Measurements from ENCODE around the gene ALK. TPM values are rescaled to one million over a fixed set of nuclear protein-coding genes. Genes with fewer than 3 reads are reported as not detected.

The ALK gene
- total RNA-seq, 2 experiments from 2014 or later = not detected

- CTCF ChIA-PET = no interaction called here
- H3K4me1 Mint-ChIP-seq (ENCODE audit: low read depth) = no peaks in the 10 kb centered on the region
- H3K36me3 Mint-ChIP-seq = no peaks in the 10 kb centered on the region
- POLR2A ChIA-PET = no interaction called here
- peaks cover 11% of the 10 kb centered on the region for H3K27me3 Mint-ChIP-seq
- no peak overlapping the region for H3K27ac Mint-ChIP-seq
- no peak overlapping the region for H3K4me3 Mint-ChIP-seq
- DNase-seq = no peak
- H3K9me3 Mint-ChIP-seq = no peaks in the 10 kb centered on the region
- intact Hi-C loops (cut with micrococcal nuclease) = no loop called here
These were observed 244.4 kb downstream of the ALK start for GRCh38 chr2:29676886-29677453.

DNA sequence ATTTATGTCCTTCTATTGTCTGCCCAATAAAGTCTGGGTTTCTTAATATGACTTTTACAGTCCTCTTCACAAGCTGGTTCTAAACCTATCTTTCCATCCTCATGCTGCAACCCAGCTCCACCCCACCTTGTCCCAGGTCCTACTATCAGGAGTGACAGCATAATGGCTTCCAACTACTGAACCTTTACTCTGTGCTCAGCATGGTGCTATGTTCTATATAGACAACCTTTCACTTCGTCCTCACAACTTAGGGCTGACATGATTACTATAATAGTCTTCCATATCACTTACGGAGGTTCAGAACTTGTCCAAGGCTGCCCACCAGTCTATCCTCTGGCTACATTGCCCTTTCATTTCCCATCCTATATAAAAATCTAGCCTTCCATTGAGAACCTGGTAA, 256.8 kb downstream of the ALK start:
- intact Hi-C loops (cut with micrococcal nuclease) = no loop called here
- ChIA-PET CTCF (no interaction called here), POLR2A (no interaction called here)
- H3K27me3 Mint-ChIP-seq = no peaks in the 10 kb centered on the region
- no peaks in the 10 kb centered on the region for H3K36me3 Mint-ChIP-seq
- H3K4me3 Mint-ChIP-seq = no peak overlapping the region
- H3K27ac Mint-ChIP-seq = no peak overlapping the region
- H3K9me3 Mint-ChIP-seq = peaks cover 2% of the 10 kb centered on the region
- no peak for DNase-seq
- H3K4me1 Mint-ChIP-seq (ENCODE audit: low read depth) = no peaks in the 10 kb centered on the region

GRCh38 chr2:29663268-29663667, 258.1 kb downstream of the ALK start:
- CTCF ChIA-PET = no interaction called here
- Mint-ChIP-seq H3K27me3 (no peaks in the 10 kb centered on the region), H3K9me3 (no peaks in the 10 kb centered on the region), H3K4me1 (ENCODE audit: low read depth) (no peaks in the 10 kb centered on the region), H3K27ac (no peak overlapping the region), H3K36me3 (no peaks in the 10 kb centered on the region), H3K4me3 (no peak overlapping the region)
- DNase-seq = no peak
- intact Hi-C loops (cut with micrococcal nuclease) = no loop called here
- POLR2A ChIA-PET = no interaction called here

DNA sequence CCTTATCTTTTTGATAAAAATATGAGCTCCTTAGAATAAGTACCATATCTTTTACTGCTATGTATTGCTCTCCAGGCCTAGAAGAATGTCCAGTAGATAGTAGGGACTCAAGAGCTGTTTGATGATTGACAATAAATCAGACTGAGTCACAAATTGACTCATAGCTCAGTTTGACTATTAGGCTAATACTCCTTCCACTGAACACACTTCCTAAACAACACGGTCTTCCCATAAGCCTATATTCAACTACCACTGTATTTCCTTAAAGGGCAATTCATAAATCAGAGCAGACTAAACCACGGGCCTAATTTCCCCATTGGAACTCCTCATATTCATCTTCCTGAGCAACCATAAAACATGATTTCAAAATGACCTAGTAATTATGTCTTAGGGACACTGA, 258.5 kb downstream of the ALK start:
- H3K9me3 Mint-ChIP-seq = no peaks in the 10 kb centered on the region
- H3K27me3 Mint-ChIP-seq = no peaks in the 10 kb centered on the region
- intact Hi-C loops (cut with micrococcal nuclease) = no loop called here
- no peak overlapping the region for H3K4me3 Mint-ChIP-seq
- POLR2A ChIA-PET = no interaction called here
- DNase-seq = no peak
- no peaks in the 10 kb centered on the region for H3K4me1 Mint-ChIP-seq (ENCODE audit: low read depth)
- H3K36me3 Mint-ChIP-seq = no peaks in the 10 kb centered on the region
- CTCF ChIA-PET = no interaction called here
- no peak overlapping the region for H3K27ac Mint-ChIP-seq

DNA sequence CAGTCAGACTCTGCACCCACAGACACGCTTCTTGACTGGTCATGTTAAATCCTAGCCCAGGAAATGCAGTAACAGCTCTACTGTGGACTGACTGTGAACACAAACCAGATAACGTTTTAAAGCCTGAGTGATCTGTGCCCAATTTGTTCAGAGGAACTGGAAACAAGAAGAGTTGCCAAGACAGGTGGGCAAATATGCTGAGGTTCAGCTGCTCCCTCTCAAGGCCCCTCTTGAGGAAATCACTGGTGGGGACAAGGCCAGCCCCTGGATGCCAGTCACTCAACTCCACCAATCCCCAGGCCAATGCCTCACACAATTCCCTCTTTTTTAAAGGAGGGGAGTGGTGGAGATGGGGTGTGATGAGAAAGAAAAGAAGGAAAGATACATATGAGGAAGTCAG, 261.2 kb downstream of the ALK start:
- CTCF ChIA-PET = no interaction called here
- H3K27ac Mint-ChIP-seq = no peak overlapping the region

GRCh38 chr2:29659178-29659577, 262.2 kb downstream of the ALK start:
- Mint-ChIP-seq H3K36me3 (no peaks in the 10 kb centered on the region), H3K4me1 (ENCODE audit: low read depth) (no peaks in the 10 kb centered on the region), H3K27ac (no peak overlapping the region), H3K27me3 (no peaks in the 10 kb centered on the region), H3K9me3 (no peaks in the 10 kb centered on the region), H3K4me3 (no peak overlapping the region)
- intact Hi-C loops (cut with micrococcal nuclease) = no loop called here
- CTCF ChIA-PET = no interaction called here
- no peak for DNase-seq
- POLR2A ChIA-PET = no interaction called here

More for the DNA sequence above, 261.2 kb downstream of the ALK start:
- Mint-ChIP-seq H3K36me3 (no peaks in the 10 kb centered on the region), H3K27me3 (no peaks in the 10 kb centered on the region), H3K4me3 (no peak overlapping the region), H3K4me1 (ENCODE audit: low read depth) (no peaks in the 10 kb centered on the region), H3K9me3 (no peaks in the 10 kb centered on the region)
- intact Hi-C loops (cut with micrococcal nuclease) = no loop called here
- POLR2A ChIA-PET = no interaction called here
- no peak for DNase-seq

- ChIA-PET CTCF (no interaction called here), POLR2A (no interaction called here)
- no peak overlapping the region for H3K27ac Mint-ChIP-seq
- H3K9me3 Mint-ChIP-seq = no peaks in the 10 kb centered on the region
- intact Hi-C loops (cut with micrococcal nuclease) = no loop called here
- no peaks in the 10 kb centered on the region for H3K36me3 Mint-ChIP-seq
- H3K4me1 Mint-ChIP-seq (ENCODE audit: low read depth) = no peaks in the 10 kb centered on the region
- no peak overlapping the region for H3K4me3 Mint-ChIP-seq
- H3K27me3 Mint-ChIP-seq = peaks cover 4% of the 10 kb centered on the region
- DNase-seq = no peak
These were observed 263.7 kb downstream of the ALK start for GRCh38 chr2:29657674-29658073.

GRCh38 chr2:29655391-29656086, 265.8 kb downstream of the ALK start:
- Mint-ChIP-seq H3K27me3 (peaks cover 4% of the 10 kb centered on the region), H3K36me3 (no peaks in the 10 kb centered on the region), H3K9me3 (no peaks in the 10 kb centered on the region), H3K4me1 (ENCODE audit: low read depth) (no peaks in the 10 kb centered on the region), H3K4me3 (no peak overlapping the region), H3K27ac (no peak overlapping the region)
- ChIA-PET POLR2A (no interaction called here), CTCF (no interaction called here)
- intact Hi-C loops (cut with micrococcal nuclease) = no loop called here
- no peak for DNase-seq

- CTCF ChIA-PET = no interaction called here
- no peak for DNase-seq
- POLR2A ChIA-PET = no interaction called here
- H3K27me3 Mint-ChIP-seq = peaks cover 7% of the 10 kb centered on the region
- no peaks in the 10 kb centered on the region for H3K4me1 Mint-ChIP-seq (ENCODE audit: low read depth)
- no peaks in the 10 kb centered on the region for H3K36me3 Mint-ChIP-seq
- no peak overlapping the region for H3K27ac Mint-ChIP-seq
- intact Hi-C loops (cut with micrococcal nuclease) = no loop called here
- no peak overlapping the region for H3K4me3 Mint-ChIP-seq
- peaks cover 16% of the 10 kb centered on the region for H3K9me3 Mint-ChIP-seq
These were observed 270.7 kb downstream of the ALK start for GRCh38 chr2:29650631-29651097.

DNA sequence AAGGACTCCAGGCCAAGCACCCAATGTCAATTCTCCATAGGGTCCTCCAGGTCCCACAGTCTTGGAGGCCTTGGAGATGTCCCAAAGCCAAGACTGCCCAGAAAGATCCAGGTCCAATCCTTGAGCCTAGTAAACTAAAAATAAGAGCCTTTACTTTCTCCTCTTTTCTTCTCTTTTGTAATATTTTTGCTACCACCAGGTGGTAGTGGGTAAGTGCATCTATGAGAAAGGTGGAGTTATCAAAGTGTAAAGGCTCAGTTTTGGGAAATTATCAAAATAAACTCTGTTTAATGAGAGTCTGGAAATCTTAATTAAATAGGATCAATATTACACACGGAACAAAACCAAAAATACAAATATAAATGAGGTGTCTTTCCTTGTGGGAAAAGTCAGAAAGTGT, 276.4 kb downstream of the ALK start:
- no peaks in the 10 kb centered on the region for H3K4me1 Mint-ChIP-seq (ENCODE audit: low read depth)
- H3K27ac Mint-ChIP-seq = no peak overlapping the region
- H3K36me3 Mint-ChIP-seq = no peaks in the 10 kb centered on the region
- peaks cover 5% of the 10 kb centered on the region for H3K27me3 Mint-ChIP-seq
- H3K4me3 Mint-ChIP-seq = no peak overlapping the region
- DNase-seq = no peak
- CTCF ChIA-PET = interaction anchor here (0.6 kb wide), 1 partner anchor 277 kb away, joined by 4 read pairs; no protein-coding TSS in a partner anchor
- H3K9me3 Mint-ChIP-seq = peaks cover 16% of the 10 kb centered on the region
- POLR2A ChIA-PET = no interaction called here
- intact Hi-C loops (cut with micrococcal nuclease) = no loop called here

- Mint-ChIP-seq H3K36me3 (no peaks in the 10 kb centered on the region), H3K27ac (no peak overlapping the region), H3K27me3 (peaks cover 5% of the 10 kb centered on the region), H3K4me3 (no peak overlapping the region), H3K4me1 (ENCODE audit: low read depth) (no peaks in the 10 kb centered on the region), H3K9me3 (peaks cover under 1% of the 10 kb centered on the region)
- POLR2A ChIA-PET = no interaction called here
- DNase-seq = no peak
- CTCF ChIA-PET = interaction anchor here (0.7 kb wide), 1 partner anchor 123 kb away, joined by 3 read pairs; no protein-coding TSS in a partner anchor
- intact Hi-C loops (cut with micrococcal nuclease) = no loop called here
These were observed 278.2 kb downstream of the ALK start for GRCh38 chr2:29643196-29643595.

- CTCF ChIA-PET = no interaction called here
- no peaks in the 10 kb centered on the region for H3K9me3 Mint-ChIP-seq
These were observed 281.0 kb downstream of the ALK start for GRCh38 chr2:29640360-29640759.

GRCh38 chr2:29638641-29639040, 282.7 kb downstream of the ALK start:
- intact Hi-C loops (cut with micrococcal nuclease) = no loop called here
- Mint-ChIP-seq H3K4me1 (ENCODE audit: low read depth) (no peaks in the 10 kb centered on the region), H3K4me3 (no peak overlapping the region), H3K9me3 (no peaks in the 10 kb centered on the region), H3K36me3 (no peaks in the 10 kb centered on the region), H3K27ac (no peak overlapping the region), H3K27me3 (peaks cover 9% of the 10 kb centered on the region)
- CTCF ChIA-PET = no interaction called here
- DNase-seq = no peak
- POLR2A ChIA-PET = no interaction called here

More at GRCh38 chr2:29640360-29640759, 281.0 kb downstream of the ALK start:
- H3K27me3 Mint-ChIP-seq = peaks cover 7% of the 10 kb centered on the region
- no peak for DNase-seq
- H3K4me1 Mint-ChIP-seq (ENCODE audit: low read depth) = no peaks in the 10 kb centered on the region
- POLR2A ChIA-PET = no interaction called here
- H3K4me3 Mint-ChIP-seq = no peak overlapping the region
- intact Hi-C loops (cut with micrococcal nuclease) = no loop called here
- H3K27ac Mint-ChIP-seq = no peak overlapping the region
- no peaks in the 10 kb centered on the region for H3K36me3 Mint-ChIP-seq
